Panc1 (cell line): ENCODE results near the gene HMCN2. TPM values are rescaled to one million over a fixed set of nuclear protein-coding genes. Genes with fewer than 3 reads are reported as not detected.
"Not testable (repeated sequence)": the region's sequence is repeated elsewhere in the genome, so short reads cannot be mapped to it uniquely, and the experiment has no call there.

Source experiments
- ATAC-seq: fragments of 200-7000 bp; cut with Tn5 transposase; 2 replicates; pipeline ENCODE4 v1.9.1; 2020; ENCODE audit warnings: mild to moderate bottlenecking, moderate library complexity
- BruUV-seq: library from RNA; stranded (reverse); fragments of 400-500 nt; replicated peaks from 2 replicates; lab custom pipeline; 2021; lab: Mats Ljungman, UMichigan
- CTCF ChIA-PET: fragments of 300-600 bp; sonication (Branson Sonifier 250); formaldehyde crosslinking; loops from one replicate; lab custom pipeline; 2022; ENCODE audit warnings: antibody characterized with exemption; lab: Charles Lee
- POLR2A ChIA-PET: fragments of 300-600 bp; sonication (Branson Sonifier 250); formaldehyde crosslinking; loops from one replicate; lab custom pipeline; 2022; ENCODE audit warnings: antibody characterized with exemption; lab: Charles Lee
- DNase-seq: peaks from one replicate; pipeline ENCODE4 v3.0.0-alpha.2; 2010; ENCODE audit warnings: low read depth, low spot score
- H3K27ac ChIP-seq: 2 replicates; pipeline ENCODE4 v1.5.1; 2011; ENCODE audit warnings: mild to moderate bottlenecking, low read length, inconsistent platforms
- H3K27me3 ChIP-seq: fragments of 200-500 bp; sonication (Bioruptor generic); 2 replicates; pipeline ENCODE4 v1.6.0; 2014; ENCODE audit warnings: low read length, inconsistent platforms; ENCODE audit not compliant: control insufficient read depth, insufficient read depth
- H3K36me3 ChIP-seq: fragments of 200-500 bp; sonication (Bioruptor generic); 2 replicates; pipeline ENCODE4 v1.5.1; 2014; ENCODE audit warnings: inconsistent platforms, mild to moderate bottlenecking, low read length, moderate library complexity; ENCODE audit not compliant: control insufficient read depth, insufficient read depth
- H3K4me1 ChIP-seq: 2 replicates; pipeline ENCODE4 v1.5.1; 2011; ENCODE audit warnings: inconsistent platforms, mild to moderate bottlenecking, low read length, moderate library complexity; ENCODE audit not compliant: control insufficient read depth, insufficient read depth
- H3K4me3 ChIP-seq, 2 experiments: 2 replicates each; pipeline ENCODE4 v1.5.1; 2011 to 2012; ENCODE audit warnings: low read depth in 2 of 2, low read length in 2 of 2, mild to moderate bottlenecking in 2 of 2, inconsistent platforms in 1 of 2, moderate library complexity in 1 of 2
- H3K9me3 ChIP-seq: fragments of 200-500 bp; sonication (Bioruptor generic); 2 replicates; pipeline ENCODE4 v1.5.1; 2014; ENCODE audit warnings: low read depth, mild to moderate bottlenecking, inconsistent platforms, low read length, moderate library complexity; ENCODE audit not compliant: control insufficient read depth, insufficient read depth
- CTCF ChIP-seq: fragments of 450-650 bp; IDR thresholded peaks from 2 replicates; pipeline ENCODE4 v1.5.1; 2017; ENCODE audit warnings: mild to moderate bottlenecking
- POLR2AphosphoS5 ChIP-seq: IDR thresholded peaks from 2 replicates; pipeline ENCODE4 v1.6.1; 2012; ENCODE audit warnings: mild to moderate bottlenecking, low read depth, low read length, moderate library complexity
- REST ChIP-seq, 2 experiments: IDR thresholded peaks; 2 replicates each; pipeline ENCODE4 v1.6.1; 2011 to 2012; ENCODE audit warnings: low read depth in 2 of 2, control low read depth in 1 of 2, low read length in 1 of 2, mild to moderate bottlenecking in 1 of 2, moderate library complexity in 1 of 2; ENCODE audit not compliant: insufficient read depth in 1 of 2
- SIN3A ChIP-seq: IDR thresholded peaks from 2 replicates; pipeline ENCODE4 v1.6.1; 2012; ENCODE audit warnings: low read depth, mild to moderate bottlenecking, low read length, moderate library complexity, borderline replicate concordance; ENCODE audit not compliant: insufficient read depth
- TCF7L2 ChIP-seq: IDR thresholded peaks from 2 replicates; pipeline ENCODE4 v1.6.1; 2011; ENCODE audit warnings: mild to moderate bottlenecking, low read depth, low read length, inconsistent platforms
- in situ Hi-C: cut with HindIII; loops from 2 replicates; pipeline ENCODE4 v1.10.0; 2016; ENCODE audit warnings: low sequenced_read_pairs, low pct_unique_long_range_greater_than_20kb
- intact Hi-C: fragments of 100-400 bp; cut with micrococcal nuclease; formaldehyde crosslinking; loops from one replicate; pipeline ENCODE4 v1.10.0; 2022; ENCODE audit not compliant: unreplicated experiment
- total RNA-seq: library from RNA; stranded (reverse); gene quantifications from one replicate; pipeline ENCODE4 v1.2.1, GENCODE V29; 2021; ENCODE audit not compliant: unreplicated experiment

The HMCN2 gene
- total RNA-seq, 1 experiment from 2014 or later = 0.05 TPM

- no peak overlapping the region for H3K27ac ChIP-seq
- no peak for DNase-seq
- H3K9me3 ChIP-seq = no peaks in the 10 kb centered on the region
- no peak overlapping the region for H3K4me3 ChIP-seq
- ATAC-seq = no peak
- no TSS peak for BruUV-seq
- ChIA-PET POLR2A (no interaction called here), CTCF (no interaction called here)
- no peaks in the 10 kb centered on the region for H3K36me3 ChIP-seq
- intact Hi-C loops = loop anchor here (5.0 kb wide), 1 partner anchor 233 kb away; no protein-coding TSS in a partner anchor
- H3K27me3 ChIP-seq = no peaks in the 10 kb centered on the region
- no peak for TF ChIP-seq TCF7L2
- no peaks in the 10 kb centered on the region; the same call in 1 of the 2 replicates for H3K4me1 ChIP-seq
- in situ Hi-C loops = no loop called here
Observed at GRCh38 chr9:130340011-130340410, 74.5 kb downstream of the HMCN2 start.

GRCh38 chr9:130340557-130340956 is 75.0 kb downstream of the HMCN2 start:
- H3K36me3 ChIP-seq, in situ Hi-C loops, H3K4me3 ChIP-seq, H3K4me1 ChIP-seq, H3K9me3 ChIP-seq, BruUV-seq, H3K27me3 ChIP-seq, H3K27ac ChIP-seq, POLR2A ChIA-PET, DNase-seq, ATAC-seq: not testable (repeated sequence)
- intact Hi-C loops = loop anchor here (5.0 kb wide), 1 partner anchor 233 kb away; no protein-coding TSS in a partner anchor
- CTCF ChIA-PET = interaction anchor here (0.5 kb wide), 1 partner anchor 8 kb away, joined by 14 read pairs; no protein-coding TSS in a partner anchor

GRCh38 chr9:130341128-130341527 is 75.6 kb downstream of the HMCN2 start:
- in situ Hi-C loops = no loop called here
- no peaks in the 10 kb centered on the region; the same call in 1 of the 2 replicates for H3K4me1 ChIP-seq

More at GRCh38 chr9:130341128-130341527, 75.6 kb downstream of the HMCN2 start:
- Histone ChIP-seq H3K27me3 (no peaks in the 10 kb centered on the region), H3K36me3 (no peaks in the 10 kb centered on the region), H3K4me3 (no peak overlapping the region), H3K9me3 (no peaks in the 10 kb centered on the region), H3K27ac (no peak overlapping the region)
- ChIA-PET POLR2A (no interaction called here), CTCF (interaction anchor here (0.5 kb wide), 1 partner anchor 29 kb away, joined by 3 read pairs; no protein-coding TSS in a partner anchor)
- ATAC-seq = no peak
- no TSS peak for BruUV-seq
- intact Hi-C loops = loop anchor here (5.0 kb wide), 1 partner anchor 234 kb away; no protein-coding TSS in a partner anchor
- TF ChIP-seq CTCF (no peak), REST (IDR thresholded peaks at IDR 0.05; ENCODE audit: insufficient read depth in 1 of 2, low read depth in 2 of 2, low read length in 1 of 2) (no peak), POLR2AphosphoS5 (no peak), SIN3A (no peak), TCF7L2 (no peak)
- no peak for DNase-seq
